Uterus (tissue), 2 donors: ENCODE results near the gene MIER3.

Experiments used
- POLR2A ChIP-seq, 2 donors: fragments of 450-650 bp; IDR thresholded peaks; one replicate each; pipeline ENCODE4 v1.6.1; 2016; ENCODE audit warnings: antibody characterized with exemption in 2 of 2, mild to moderate bottlenecking in 1 of 2, moderate library complexity in 1 of 2
- TF ChIP-seq, protein P1 (sequence below), 4 experiments: fragments of 200-600 bp in 2 of 4; fragments of 450-650 bp in 2 of 4; sonication (generic) in 2 of 4; IDR thresholded peaks; one replicate each; pipeline ENCODE4 v1.5.1; 2016 to 2019; ENCODE audit warnings: antibody characterized with exemption in 4 of 4, mild to moderate bottlenecking in 2 of 4, moderate library complexity in 1 of 4

- TF ChIP-seq, protein P1, sequence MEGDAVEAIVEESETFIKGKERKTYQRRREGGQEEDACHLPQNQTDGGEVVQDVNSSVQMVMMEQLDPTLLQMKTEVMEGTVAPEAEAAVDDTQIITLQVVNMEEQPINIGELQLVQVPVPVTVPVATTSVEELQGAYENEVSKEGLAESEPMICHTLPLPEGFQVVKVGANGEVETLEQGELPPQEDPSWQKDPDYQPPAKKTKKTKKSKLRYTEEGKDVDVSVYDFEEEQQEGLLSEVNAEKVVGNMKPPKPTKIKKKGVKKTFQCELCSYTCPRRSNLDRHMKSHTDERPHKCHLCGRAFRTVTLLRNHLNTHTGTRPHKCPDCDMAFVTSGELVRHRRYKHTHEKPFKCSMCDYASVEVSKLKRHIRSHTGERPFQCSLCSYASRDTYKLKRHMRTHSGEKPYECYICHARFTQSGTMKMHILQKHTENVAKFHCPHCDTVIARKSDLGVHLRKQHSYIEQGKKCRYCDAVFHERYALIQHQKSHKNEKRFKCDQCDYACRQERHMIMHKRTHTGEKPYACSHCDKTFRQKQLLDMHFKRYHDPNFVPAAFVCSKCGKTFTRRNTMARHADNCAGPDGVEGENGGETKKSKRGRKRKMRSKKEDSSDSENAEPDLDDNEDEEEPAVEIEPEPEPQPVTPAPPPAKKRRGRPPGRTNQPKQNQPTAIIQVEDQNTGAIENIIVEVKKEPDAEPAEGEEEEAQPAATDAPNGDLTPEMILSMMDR (IDR thresholded peaks at IDR 0.05), result no peak
- no peak for TF ChIP-seq POLR2A (IDR thresholded peaks at IDR 0.05)
Observed at GRCh38 chr5:56986626-56986947, 34.7 kb upstream of the MIER3 start.
